ENCODE data around the gene PSMA4.

GRCh38 chr15:78538358-78538757 is 1.9 kb upstream of the PSMA4 start:
- TF ChIP-seq CTCF (IDR thresholded peaks at IDR 0.05) (no peak), EP300 (IDR thresholded peaks at IDR 0.05) (no peak)

Data from gastroesophageal sphincter (tissue), 3 donors.